CD14-positive monocyte (primary cell): ENCODE measurements around the gene RAB40C. TPM values are rescaled to one million over a fixed set of nuclear protein-coding genes. Genes with fewer than 3 reads are reported as not detected.

Experiments
- DNase-seq, 3 donors: peaks; one replicate each; pipeline ENCODE4 v3.0.0-alpha.2; 2011 to 2022
- H2AFZ ChIP-seq: 2 replicates; pipeline ENCODE4 v1.6.0; 2012; ENCODE audit warnings: mild to moderate bottlenecking, low read depth, low read length, inconsistent platforms; ENCODE audit not compliant: insufficient read depth, poor library complexity, severe bottlenecking
- H3K27ac ChIP-seq, 2 donors: 1 replicate in 1 of 2; 2 replicates in 1 of 2; pipeline ENCODE4 v1.5.1; 2012 to 2013; ENCODE audit warnings: low read length in 2 of 2, control low read depth in 1 of 2, inconsistent platforms in 1 of 2, low read depth in 1 of 2, mild to moderate bottlenecking in 1 of 2
- H3K27me3 ChIP-seq, 2 donors: one replicate each; pipeline versions ENCODE4 v1.6.0 to v1.6.1; 2011 to 2013; ENCODE audit warnings: low read length in 2 of 2; ENCODE audit not compliant: control insufficient read depth in 2 of 2, insufficient read depth in 2 of 2
- H3K36me3 ChIP-seq, 2 donors: replicated peaks in 1 of 2; 1 replicate in 1 of 2; 2 replicates in 1 of 2; pipeline versions ENCODE4 v1.5.1 to v1.6.1; 2012 to 2013; ENCODE audit warnings: low read length in 2 of 2, control low read depth in 1 of 2, inconsistent platforms in 1 of 2, mild to moderate bottlenecking in 1 of 2; ENCODE audit not compliant: insufficient read depth in 2 of 2, control insufficient read depth in 1 of 2
- H3K4me1 ChIP-seq, 2 donors: 1 replicate in 1 of 2; 2 replicates in 1 of 2; pipeline versions ENCODE4 v1.5.1 to v1.6.1; 2012 to 2013; ENCODE audit warnings: low read length in 2 of 2, control low read depth in 1 of 2, inconsistent platforms in 1 of 2, mild to moderate bottlenecking in 1 of 2, moderate library complexity in 1 of 2; ENCODE audit not compliant: insufficient read depth in 2 of 2, control insufficient read depth in 1 of 2
- H3K4me2 ChIP-seq: replicated peaks from 2 replicates; pipeline ENCODE3; 2012; ENCODE audit warnings: low read length, moderate library complexity, mild to moderate bottlenecking; ENCODE audit not compliant: poor library complexity, severe bottlenecking; ENCODE audit errors: extremely low read depth
- H3K4me3 ChIP-seq, 3 experiments: fragments of 200-600 bp in 1 of 3; sonication (generic) in 1 of 3; replicated peaks in 1 of 3; 1 replicate in 2 of 3; 2 replicates in 1 of 3; pipeline ENCODE4 v1.5.1; 2011 to 2013; ENCODE audit warnings: low read length in 3 of 3, mild to moderate bottlenecking in 3 of 3, control low read depth in 2 of 3, low read depth in 2 of 3, inconsistent platforms in 1 of 3, moderate library complexity in 1 of 3
- H3K79me2 ChIP-seq: 2 replicates; pipeline ENCODE4 v1.6.0; 2012; ENCODE audit warnings: mild to moderate bottlenecking, control low read depth, inconsistent platforms, low read length, moderate library complexity; ENCODE audit not compliant: insufficient read depth
- H3K9ac ChIP-seq: 2 replicates; pipeline ENCODE4 v1.6.0; 2017; ENCODE audit warnings: low read length, mild to moderate bottlenecking; ENCODE audit not compliant: insufficient read depth, poor library complexity, severe bottlenecking
- H3K9me3 ChIP-seq, 2 donors: replicated peaks in 1 of 2; 1 replicate in 1 of 2; 2 replicates in 1 of 2; pipeline versions ENCODE4 v1.5.1 to v1.6.1; 2012 to 2013; ENCODE audit warnings: low read length in 2 of 2, control low read depth in 1 of 2; ENCODE audit not compliant: control insufficient read depth in 1 of 2, insufficient read depth in 1 of 2
- H4K20me1 ChIP-seq: 2 replicates; pipeline ENCODE4 v1.6.0; 2012; ENCODE audit warnings: mild to moderate bottlenecking, low read length, control low read depth, moderate library complexity; ENCODE audit not compliant: insufficient read depth
- H3K27ac Mint-ChIP-seq, 7 donors: one replicate each; pipeline ENCODE4 v1.8.0; 2020; ENCODE audit warnings: mild to moderate bottlenecking in 7 of 7, mixed read lengths in 7 of 7, moderate library complexity in 6 of 7, inconsistent platforms in 2 of 7
- H3K27me3 Mint-ChIP-seq, 3 donors: one replicate each; pipeline ENCODE4 v1.8.0; 2021 to 2022; ENCODE audit warnings: low read depth in 3 of 3, mild to moderate bottlenecking in 3 of 3, mixed read lengths in 3 of 3, moderate library complexity in 3 of 3, inconsistent platforms in 1 of 3
- H3K36me3 Mint-ChIP-seq, 2 donors: one replicate each; pipeline ENCODE4 v1.8.0; 2020; ENCODE audit warnings: mixed read lengths in 2 of 2, inconsistent platforms in 1 of 2, mild to moderate bottlenecking in 1 of 2
- H3K4me1 Mint-ChIP-seq: one replicate; pipeline ENCODE4 v1.8.0; 2020; ENCODE audit warnings: mild to moderate bottlenecking, mixed read lengths
- H3K4me3 Mint-ChIP-seq, 2 donors: one replicate each; pipeline ENCODE4 v1.8.0; 2020; ENCODE audit warnings: mild to moderate bottlenecking in 2 of 2, mixed read lengths in 2 of 2, moderate library complexity in 1 of 2
- H3K9me3 Mint-ChIP-seq, 7 donors: one replicate each; pipeline ENCODE4 v1.8.0; 2020 to 2022; ENCODE audit warnings: mixed read lengths in 7 of 7, mild to moderate bottlenecking in 6 of 7, moderate library complexity in 6 of 7, inconsistent platforms in 2 of 7
- WGBS: methylation state at CpG from one replicate; pipeline ENCODE4 v1.1.5; 2013; ENCODE audit warnings: missing lambda C conversion rate; ENCODE audit not compliant: insufficient coverage; 5-methylcytosine and 5-hydroxymethylcytosine counted together
- intact Hi-C, 2 donors: fragments of 100-400 bp; cut with micrococcal nuclease; formaldehyde crosslinking; loops; one replicate each; pipeline versions ENCODE4 v1.15.0 to v1.15.1; 2023
- polyA plus RNA-seq, 3 donors: library from polyadenylated mRNA; depleted of rRNA in 1 of 3; unstranded in 2 of 3; stranded (reverse) in 1 of 3; fragments of 300-500 nt in 2 of 3; fragments of >200 nt in 1 of 3; fragmentation: Illumina TruSeq in 2 of 3; gene quantifications; 1 replicate in 2 of 3; 2 replicates in 1 of 3; pipeline ENCODE4 v1.2.3, GENCODE V29; 2012 to 2021
- TF ChIP-seq, protein P1 (sequence below): fragments of 200-600 bp; IDR thresholded peaks from one replicate; pipeline ENCODE4 v1.8.0; 2022; ENCODE audit warnings: antibody characterized with exemption, mild to moderate bottlenecking

The RAB40C gene
- polyA plus RNA-seq, 3 donors, result 10.0 to 22.6 (median 10.9) TPM

DNA sequence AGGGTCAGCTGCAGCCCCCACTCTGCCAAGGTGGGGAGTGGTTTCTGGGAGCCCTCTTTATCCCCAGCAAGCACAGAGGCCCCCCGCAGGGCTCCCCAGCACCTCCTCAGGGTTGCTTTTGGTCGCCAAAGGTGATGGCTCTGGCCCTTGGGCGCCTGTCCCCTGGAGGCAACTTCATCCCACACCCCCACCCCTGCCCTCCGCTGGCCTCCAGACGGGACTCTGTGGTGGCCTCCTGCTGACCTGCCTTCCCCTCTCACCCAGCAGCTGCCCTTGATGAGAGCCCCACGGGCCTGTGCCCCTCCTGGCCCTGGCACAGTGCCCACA is 70.2 kb downstream of the RAB40C start:
- TF ChIP-seq, protein P1, sequence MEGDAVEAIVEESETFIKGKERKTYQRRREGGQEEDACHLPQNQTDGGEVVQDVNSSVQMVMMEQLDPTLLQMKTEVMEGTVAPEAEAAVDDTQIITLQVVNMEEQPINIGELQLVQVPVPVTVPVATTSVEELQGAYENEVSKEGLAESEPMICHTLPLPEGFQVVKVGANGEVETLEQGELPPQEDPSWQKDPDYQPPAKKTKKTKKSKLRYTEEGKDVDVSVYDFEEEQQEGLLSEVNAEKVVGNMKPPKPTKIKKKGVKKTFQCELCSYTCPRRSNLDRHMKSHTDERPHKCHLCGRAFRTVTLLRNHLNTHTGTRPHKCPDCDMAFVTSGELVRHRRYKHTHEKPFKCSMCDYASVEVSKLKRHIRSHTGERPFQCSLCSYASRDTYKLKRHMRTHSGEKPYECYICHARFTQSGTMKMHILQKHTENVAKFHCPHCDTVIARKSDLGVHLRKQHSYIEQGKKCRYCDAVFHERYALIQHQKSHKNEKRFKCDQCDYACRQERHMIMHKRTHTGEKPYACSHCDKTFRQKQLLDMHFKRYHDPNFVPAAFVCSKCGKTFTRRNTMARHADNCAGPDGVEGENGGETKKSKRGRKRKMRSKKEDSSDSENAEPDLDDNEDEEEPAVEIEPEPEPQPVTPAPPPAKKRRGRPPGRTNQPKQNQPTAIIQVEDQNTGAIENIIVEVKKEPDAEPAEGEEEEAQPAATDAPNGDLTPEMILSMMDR, result no peak
- no peaks in the 10 kb centered on the region for H3K36me3 ChIP-seq
- Mint-ChIP-seq H3K9me3 (no peaks in the 10 kb centered on the region), H3K4me3 (peak overlapping the region in 1 of 2 donors; percentile 65), H3K4me1 (peaks cover 10% of the 10 kb centered on the region), H3K36me3 (peaks cover 0 to 6% of the 10 kb centered on the region in 2 donors), H3K27me3 (peaks cover 0 to 3% (median 0%) of the 10 kb centered on the region in 3 donors), H3K27ac (peak overlapping the region in 1 of 7 donors; percentile 30)
- 40% methylated on average over 4 of the region's 6 CpGs for whole genome bisulfite sequencing
- H3K27ac ChIP-seq, result peak overlapping the region in 1 of 2 donors; percentile 40
- no peak for DNase-seq
- no peaks in the 10 kb centered on the region for H3K9me3 ChIP-seq
- H3K4me3 ChIP-seq, result peak overlapping the region in 2 of 3 experiments; percentile 27 to 65
- peak overlapping the region; percentile 13 for H3K9ac ChIP-seq
- H2AFZ ChIP-seq, result peak overlapping the region; percentile 87
- peaks cover 11 to 16% of the 10 kb centered on the region in 2 donors for H3K4me1 ChIP-seq
- H3K4me2 ChIP-seq, result peak overlapping the region; percentile 79
- no peaks in the 10 kb centered on the region for H3K27me3 ChIP-seq
- no peaks in the 10 kb centered on the region for H3K79me2 ChIP-seq
- no peaks in the 10 kb centered on the region for H4K20me1 ChIP-seq
- intact Hi-C loops, result loop anchor here (2.0 to 5.0 kb wide), 2 partner anchors 23 to 83 kb away; partner anchors contain the start of gene METTL26 (in 2 of the 2)

DNA sequence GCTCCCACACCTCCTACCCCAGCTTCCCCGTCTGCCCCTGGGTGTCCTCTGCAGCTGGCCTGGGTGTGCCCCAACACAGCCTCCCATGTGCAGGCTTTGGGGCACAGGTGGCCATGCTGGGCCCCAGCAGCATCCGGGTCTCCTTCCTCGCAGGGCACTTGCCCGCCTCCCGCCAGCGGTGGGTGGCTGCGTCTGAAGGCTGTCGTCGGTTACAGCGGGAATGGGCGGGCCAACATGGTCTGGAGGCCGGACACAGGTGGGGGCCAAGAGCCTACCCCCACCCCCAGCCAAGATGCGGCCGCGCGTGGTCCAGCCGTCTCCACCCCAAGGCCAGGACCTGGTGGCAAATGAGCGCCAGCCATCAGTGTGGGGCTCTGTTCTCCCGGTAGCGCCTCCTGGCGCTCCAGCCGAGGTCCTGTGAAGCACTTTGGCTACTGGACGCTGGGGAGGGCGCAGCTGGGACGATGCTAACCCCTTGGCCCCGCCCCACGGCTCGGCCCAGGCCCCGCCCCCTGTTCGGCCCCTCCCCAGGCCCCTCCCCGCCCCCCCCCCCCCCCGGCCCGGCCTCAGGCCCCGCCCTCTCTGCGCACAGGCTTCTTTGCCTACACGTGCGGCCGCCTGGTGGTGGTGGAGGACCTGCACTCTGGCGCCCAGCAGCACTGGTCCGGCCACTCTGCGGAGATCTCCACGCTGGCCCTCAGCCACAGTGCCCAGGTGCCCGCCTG is 70.8 kb downstream of the RAB40C start:
- Histone ChIP-seq H2AFZ (peak overlapping the region; percentile 87), H3K9ac (peak overlapping the region; percentile 13), H3K79me2 (no peaks in the 10 kb centered on the region), H3K27ac (peak overlapping the region in 1 of 2 donors; percentile 40), H3K4me1 (peaks cover 11 to 16% of the 10 kb centered on the region in 2 donors), H3K4me2 (peak overlapping the region; percentile 79), H3K27me3 (no peaks in the 10 kb centered on the region), H3K9me3 (no peaks in the 10 kb centered on the region), H3K36me3 (no peaks in the 10 kb centered on the region), H4K20me1 (no peaks in the 10 kb centered on the region), H3K4me3 (peak overlapping the region; percentile 4 to 65 (median 27))
- peak; percentile 91 to 94 (median 93) for DNase-seq
- H3K27ac Mint-ChIP-seq, result peak overlapping the region in 3 of 7 donors; percentile 8 to 30 (median 24)
- TF ChIP-seq, protein P1, result peak; percentile 72
- no peaks in the 10 kb centered on the region for H3K9me3 Mint-ChIP-seq
- peaks cover 10% of the 10 kb centered on the region for H3K4me1 Mint-ChIP-seq
- under 1% methylated on average over 22 of the region's 43 CpGs for WGBS
- peaks cover 0 to 6% of the 10 kb centered on the region in 2 donors for H3K36me3 Mint-ChIP-seq
- intact Hi-C loops, result loop anchor here (2.0 to 5.0 kb wide), 2 partner anchors 24 to 83 kb away; partner anchors contain the start of gene METTL26 (in 2 of the 2)
- peak overlapping the region; percentile 65 to 73 for H3K4me3 Mint-ChIP-seq
- H3K27me3 Mint-ChIP-seq, result peaks cover 0 to 3% (median 2%) of the 10 kb centered on the region in 3 donors
